Activated CD8-positive, alpha-beta memory T cell treated with anti-CD3 and anti-CD28 coated beads for 4 hours (primary cell): ENCODE measurements around the gene TMSB4X.
"Not testable (repeated sequence)": the region's sequence is repeated elsewhere in the genome, so short reads cannot be mapped to it uniquely, and the experiment has no call there.

Source experiments
- DNase-seq, 2 donors: peaks; one replicate each; pipeline ENCODE4 v3.0.0-alpha.2; 2020; ENCODE audit warnings: low read depth in 2 of 2

TMSB4X gene

DNA sequence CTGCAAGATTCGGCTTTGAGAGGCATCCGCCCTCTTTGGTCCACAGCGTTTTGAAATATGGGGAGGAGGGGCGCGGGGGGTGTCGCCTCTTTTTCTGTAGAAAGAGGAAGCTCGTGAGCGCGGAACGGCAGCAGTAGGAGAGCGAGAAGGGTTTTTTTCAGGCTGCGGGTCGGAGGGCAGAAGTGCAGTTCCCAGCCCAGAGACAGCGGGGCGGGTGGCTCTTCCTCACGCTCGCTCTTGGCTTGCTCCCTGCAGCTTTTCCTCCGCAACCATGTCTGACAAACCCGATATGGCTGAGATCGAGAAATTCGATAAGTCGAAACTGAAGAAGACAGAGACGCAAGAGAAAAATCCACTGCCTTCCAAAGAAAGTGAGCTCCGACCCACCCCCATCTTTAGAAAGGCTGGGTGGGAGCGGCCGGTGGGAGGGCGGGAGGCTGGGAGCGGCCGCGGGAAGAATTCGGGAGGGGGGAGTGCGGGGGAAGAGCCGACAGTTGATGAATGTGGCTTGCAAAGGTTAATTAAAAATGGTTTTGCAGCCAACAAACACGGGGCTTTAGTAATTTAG is 1.2 kb downstream of the TMSB4X start:
- no peak for DNase-seq

DNA sequence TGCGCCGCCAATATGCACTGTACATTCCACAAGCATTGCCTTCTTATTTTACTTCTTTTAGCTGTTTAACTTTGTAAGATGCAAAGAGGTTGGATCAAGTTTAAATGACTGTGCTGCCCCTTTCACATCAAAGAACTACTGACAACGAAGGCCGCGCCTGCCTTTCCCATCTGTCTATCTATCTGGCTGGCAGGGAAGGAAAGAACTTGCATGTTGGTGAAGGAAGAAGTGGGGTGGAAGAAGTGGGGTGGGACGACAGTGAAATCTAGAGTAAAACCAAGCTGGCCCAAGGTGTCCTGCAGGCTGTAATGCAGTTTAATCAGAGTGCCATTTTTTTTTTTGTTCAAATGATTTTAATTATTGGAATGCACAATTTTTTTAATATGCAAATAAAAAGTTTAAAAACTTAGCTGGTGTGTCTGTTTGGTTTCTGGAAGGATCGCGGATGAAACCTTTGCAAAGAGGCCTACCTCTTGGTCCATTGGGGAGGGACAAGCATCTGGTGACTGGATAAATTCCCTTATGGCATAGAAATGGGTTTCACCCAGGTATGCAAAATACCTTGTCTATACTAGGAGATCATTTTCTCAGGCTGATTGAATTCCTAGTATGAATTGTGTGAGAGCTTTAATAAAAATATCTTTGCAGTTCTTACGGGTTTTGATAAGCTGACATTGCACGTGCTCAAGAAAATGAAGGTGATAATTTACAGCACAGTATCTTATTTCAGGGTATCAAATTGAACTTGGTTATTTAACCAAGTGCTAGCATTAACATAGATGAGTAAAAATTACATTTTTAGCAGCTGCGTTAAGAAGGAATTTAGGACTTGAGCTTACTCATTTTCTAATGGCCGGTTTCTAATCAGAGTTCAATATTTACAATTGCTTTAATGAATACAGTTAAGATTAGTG is 2.2 kb downstream of the TMSB4X start:
- DNase-seq = not testable (repeated sequence)

DNA sequence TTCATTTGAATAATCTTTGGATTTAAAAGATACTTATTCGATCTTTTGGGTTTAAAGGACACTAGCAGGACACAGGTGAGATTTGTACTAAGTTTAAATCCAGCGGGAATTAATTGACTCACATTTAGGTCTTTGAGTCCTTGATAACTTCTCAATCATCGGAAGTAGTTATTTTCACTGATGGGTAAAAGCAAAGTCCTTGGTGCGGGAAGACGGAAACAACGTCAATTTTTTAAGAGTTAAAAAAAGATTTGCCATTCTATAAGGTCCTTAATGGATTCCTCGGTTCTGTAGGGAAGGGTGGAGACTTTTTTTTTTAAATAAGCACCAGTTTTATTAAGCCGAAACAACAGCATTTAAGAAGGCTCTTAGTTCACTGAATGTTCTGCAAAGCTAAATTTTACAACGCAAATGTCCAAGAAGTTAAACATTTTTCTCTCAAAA is 2.9 kb downstream of the TMSB4X start:
- no peak for DNase-seq

DNA sequence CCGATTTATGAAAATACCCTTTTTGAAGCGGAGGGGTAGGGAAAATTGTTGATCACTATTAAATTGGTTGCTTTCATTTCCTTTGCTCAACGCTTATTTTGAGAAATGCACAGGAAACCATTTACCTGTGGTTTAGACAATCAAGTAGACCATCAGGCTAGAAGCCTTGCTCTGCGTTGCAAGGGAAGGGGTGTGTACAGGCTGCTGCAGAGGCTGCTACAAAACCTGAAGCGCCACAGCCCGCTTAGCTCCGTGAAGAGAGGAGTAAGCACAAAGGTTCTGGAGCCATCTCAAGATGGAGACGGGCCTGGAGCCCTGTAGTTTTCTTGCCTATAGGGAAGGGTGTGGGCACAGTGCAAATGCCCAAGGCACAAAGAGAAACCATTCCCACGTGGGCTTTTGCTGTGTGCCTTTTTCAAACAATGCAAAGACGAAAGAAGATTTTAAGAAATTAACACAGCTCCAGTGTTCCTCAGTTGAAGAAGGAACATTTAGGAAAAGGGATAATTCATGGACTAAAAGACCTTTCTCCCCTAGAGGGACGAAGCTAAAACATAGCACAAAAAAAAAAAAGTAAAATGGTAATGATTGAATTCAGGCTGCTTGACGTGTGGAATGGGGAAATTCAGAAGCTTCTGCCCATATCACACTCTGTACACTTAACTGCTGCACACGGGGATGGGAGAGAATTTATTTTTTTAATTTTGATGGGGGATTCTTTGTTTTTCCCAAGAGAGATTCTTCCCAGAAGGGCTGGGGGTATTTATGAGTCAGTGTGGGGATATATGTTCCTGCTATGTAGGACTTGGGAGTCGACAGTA is 3.5 kb downstream of the TMSB4X start:
- no peak for DNase-seq

DNA sequence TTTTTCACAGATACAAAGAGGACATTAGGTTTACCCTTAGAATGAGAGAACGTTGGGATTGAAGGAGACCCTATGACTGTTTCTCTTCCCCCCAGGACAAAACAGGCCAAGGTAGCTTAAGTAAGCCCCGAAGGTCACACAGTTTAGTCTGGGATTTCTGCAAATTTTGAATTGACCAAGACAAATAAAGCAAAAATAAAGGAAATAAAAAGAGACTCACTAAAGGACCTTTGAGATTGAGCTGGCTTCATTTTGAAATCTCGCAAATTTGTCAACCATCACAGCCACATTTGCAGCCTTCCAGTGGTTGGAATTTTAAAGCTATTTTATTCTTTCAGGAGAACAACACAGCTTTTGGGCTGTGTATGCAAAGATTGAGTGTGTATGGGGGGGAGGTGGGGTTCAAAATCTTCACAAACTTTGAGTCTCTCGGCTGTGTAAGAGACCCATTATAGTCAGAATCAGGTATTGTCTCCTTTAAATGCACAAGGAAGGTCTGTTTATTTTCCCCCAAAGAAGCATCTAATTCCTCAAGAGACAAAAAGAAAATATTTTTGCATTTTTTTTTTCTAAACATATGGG is 4.2 kb downstream of the TMSB4X start:
- DNase-seq = no peak

DNA sequence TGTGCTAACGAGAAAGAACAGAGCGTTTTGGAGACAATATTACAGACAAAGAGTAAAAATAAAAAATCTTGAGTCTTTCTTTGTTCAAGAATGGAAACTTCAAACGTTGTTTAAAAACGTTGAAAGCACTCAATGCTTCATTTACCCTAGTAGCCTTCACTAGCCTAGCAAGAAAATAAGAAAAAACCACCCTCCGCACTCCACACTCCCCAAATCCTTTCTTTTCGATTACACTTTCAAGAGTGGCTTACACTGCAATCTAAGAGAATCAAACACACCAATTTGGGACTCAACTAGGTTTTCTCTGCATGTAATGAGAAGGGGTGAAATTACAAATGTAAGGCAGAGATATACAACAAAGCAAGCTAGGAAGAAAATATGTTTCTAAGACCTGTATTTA is 4.7 kb downstream of the TMSB4X start:
- no peak for DNase-seq

DNA sequence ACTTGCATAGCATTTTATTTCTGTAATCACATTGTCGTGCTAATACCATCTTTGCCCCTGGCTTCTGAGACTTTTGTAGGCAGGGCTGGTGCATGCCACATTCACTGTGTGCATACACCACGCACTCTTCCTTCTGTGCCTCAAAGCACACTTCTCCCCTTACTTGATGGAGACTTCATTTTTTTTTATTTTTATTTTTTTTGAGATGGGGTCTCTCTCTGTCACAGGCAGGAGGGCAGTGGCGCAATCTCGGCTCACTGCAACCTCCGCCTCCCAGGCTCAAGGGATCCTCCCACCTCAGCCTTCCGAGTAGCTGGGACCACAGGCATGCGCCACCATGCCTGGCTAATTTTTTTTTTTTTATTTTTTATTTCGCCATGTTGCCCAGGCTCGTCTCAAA is 5.1 kb downstream of the TMSB4X start:
- DNase-seq = not testable (repeated sequence)

DNA sequence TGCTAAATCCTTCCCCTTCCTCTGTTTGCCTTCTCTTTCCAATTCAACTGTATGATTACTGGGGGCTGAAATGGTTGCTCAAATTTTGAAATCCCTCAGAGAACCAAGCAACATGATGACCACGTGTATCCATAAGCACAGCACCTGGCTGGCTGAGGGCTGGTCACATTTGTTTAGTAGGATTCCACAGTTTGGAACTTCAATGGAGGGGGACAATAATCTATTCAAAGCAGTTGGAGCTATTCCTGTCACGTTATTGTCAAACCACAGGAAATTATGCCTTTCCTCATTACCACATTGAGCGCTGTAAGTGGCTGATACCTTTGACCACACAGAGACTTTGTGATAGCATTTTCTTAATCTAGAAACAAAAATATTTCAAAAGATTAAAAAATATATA is 7.0 kb downstream of the TMSB4X start:
- DNase-seq = no peak

DNA sequence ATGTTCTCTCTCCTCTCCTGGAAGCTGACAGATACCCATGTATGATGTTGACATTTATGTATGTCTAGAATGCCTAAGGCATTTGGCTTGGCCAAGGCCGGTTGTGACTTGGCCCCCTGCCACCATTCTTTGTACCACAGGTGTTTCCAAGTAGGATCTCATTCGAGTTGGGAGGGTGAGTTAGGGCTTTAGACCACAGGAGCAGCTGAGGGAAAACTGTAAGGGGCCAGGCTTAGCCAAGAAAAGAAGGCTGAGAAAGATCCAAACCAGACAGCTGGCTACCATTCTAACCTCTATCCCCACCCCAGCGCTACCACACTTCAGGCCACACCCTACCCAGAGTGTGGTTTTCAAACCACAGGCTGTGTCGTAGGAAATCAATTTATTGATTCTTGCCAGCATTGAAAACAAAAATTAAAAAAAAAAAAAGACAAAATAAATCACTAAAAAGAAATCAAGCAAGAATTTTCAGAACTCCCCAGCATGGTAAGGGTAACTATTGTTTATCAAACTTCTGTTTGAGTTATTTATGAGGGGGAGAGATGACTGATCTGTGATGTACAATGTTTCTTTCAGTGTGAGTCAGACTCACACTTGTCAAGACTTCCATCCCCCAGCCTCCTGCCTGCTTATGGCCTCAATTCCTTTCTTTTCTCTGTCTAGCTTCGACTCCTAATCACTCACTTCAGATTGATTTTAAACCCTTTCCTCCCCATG is 9.9 kb downstream of the TMSB4X start:
- no peak for DNase-seq

DNA sequence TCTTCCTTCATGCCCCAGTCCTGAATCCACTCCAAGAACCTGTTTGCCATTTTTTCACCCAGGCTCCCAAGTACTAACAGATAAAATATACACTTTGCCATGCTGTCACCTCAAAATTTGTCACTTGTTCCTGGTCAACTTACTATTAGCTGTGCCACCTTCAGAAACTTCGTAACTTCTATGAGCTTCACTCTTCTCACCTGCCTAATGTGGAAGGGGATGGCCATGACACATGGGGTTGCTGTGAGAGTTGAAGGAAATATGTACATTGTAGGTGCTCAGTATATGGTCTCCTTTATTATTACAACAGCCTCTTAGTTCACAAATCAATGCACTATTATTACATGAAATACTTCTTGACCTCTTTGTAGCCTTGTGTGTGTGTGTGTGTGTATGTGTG is 10.4 kb downstream of the TMSB4X start:
- DNase-seq = no peak

DNA sequence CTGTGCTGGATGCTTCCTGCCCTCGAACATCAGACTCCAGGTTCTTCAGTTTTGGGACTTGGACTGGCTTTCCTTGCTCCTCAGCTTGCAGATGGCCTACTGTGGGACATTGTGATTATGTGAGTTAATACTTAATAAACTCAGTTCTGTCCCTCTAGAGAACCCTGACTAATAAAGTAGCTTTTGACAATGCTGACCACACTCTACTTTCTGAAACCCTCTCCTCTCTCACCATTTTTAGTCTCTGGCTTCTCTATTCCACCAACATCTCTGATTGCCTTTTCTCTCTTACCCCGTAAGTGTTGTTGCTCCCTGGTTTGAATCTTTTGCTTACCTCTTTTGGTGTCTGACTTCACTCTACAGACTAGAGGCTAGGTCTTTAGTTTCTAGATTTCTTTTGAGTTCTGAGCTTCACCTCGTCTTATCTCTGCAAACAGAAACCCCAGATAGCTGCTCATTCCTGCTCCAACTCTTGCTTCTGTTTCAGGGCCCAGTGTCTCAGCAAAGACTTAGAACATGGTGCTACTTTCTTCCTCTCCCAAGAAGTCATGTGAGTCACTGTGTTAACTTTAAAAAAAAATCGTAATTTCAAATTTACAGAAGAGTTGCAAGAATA is 11.4 kb downstream of the TMSB4X start:
- no peak for DNase-seq

DNA sequence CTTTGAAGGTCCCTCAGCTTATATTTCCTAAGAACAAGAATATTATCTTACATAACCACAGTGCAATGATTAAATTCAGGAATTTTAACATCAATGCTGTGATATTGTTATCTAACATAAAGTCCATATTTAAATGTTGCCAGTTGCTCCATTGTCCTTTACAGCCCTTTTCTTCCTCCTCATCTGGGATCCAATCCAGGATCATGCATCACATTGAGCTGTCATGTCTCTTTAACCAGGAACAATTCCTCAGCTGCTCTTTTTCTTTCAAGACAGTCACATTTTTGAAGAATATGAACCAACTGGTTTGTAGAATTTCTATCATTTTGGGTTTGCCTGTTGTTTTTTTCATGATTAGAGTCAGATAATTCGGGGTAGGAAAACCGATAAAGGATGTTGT is 12.0 kb downstream of the TMSB4X start:
- DNase-seq = no peak

DNA sequence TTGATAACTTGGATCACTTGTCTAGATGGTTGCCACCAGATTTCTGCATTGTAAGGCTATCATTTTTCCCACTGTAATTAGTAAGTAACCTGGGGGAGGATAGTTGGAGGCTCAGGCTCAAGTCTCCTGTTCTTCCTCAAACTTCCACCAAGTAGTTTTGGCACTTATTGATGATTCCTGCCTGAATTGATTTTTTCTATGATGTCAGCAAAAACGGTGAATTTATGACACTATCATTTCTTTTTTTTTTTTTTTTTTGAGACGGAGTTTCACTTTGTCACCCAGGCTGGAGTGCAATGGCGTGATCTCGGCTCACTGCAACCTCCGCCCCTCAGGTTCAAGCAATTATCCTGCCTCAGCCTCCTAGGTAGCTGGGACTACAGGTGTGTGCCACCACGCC is 12.4 kb downstream of the TMSB4X start:
- no peak for DNase-seq

DNA sequence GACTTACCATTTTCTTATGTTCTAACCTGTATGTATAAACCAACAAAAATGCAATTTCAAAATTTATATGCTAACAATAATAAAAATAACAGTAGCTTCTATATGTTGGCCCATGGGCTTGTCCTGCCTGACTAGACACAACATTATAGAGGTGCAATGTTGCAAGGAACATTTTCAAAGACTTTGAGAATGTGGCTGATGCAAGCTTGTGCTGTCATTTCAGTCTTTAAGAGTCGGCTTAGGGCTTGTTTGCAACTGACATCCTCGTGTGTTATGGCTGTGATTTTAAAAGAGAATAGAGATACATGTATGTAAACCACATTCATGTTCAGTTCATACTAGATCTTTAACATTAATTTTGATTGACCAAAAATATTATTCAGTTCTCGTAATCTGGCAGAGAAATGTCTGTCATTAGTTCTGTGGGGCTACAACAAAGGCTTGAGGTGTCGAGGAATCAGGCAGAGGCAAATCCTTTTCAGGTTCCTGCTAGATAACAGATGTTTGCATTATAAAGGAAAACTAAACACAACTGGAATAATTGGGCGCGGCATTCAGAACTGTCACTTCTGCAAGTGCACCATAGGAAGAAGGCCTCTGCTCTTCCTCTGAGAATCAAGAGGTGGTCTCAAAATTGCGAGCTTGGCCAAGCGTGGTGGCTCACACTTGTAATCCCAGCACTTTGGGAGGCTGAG is 13.1 kb downstream of the TMSB4X start:
- no peak for DNase-seq

DNA sequence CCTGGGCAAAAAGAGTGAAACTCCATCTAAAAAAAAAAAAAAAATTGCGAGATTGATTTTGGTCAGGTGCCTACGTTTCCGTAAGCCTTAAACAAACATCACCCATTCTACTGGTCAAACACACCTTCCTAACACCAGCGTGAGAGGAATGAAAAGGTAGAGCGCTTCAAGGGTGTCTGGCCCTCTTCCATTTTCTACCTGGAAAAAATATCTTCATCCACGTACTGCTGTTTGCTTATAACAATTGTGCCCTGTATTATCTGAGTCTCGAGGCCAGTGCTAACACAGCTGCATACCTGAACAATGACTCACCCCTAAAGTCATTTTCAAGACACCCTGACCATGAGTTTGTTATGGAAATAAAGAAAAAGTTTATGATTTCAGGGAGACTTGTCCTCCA is 13.9 kb downstream of the TMSB4X start:
- DNase-seq = no peak

DNA sequence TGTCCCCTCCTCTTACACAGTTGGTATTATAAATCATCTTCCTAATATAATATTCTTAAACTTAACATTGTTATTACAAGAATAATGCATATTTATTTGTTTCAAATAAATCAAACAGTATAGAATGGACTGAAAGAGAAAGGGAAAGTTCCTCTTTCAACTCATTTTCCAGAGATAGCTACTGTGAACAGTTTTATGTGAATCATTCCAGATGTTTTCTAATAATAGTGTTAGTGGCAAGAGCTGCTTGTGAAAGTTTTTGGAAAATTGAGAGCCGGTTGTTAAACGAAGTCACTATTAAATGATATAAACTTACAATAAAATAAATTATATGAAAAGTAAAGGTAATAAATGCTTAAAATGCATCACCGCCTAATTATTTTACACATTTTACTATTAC is 14.6 kb downstream of the TMSB4X start:
- DNase-seq = no peak

DNA sequence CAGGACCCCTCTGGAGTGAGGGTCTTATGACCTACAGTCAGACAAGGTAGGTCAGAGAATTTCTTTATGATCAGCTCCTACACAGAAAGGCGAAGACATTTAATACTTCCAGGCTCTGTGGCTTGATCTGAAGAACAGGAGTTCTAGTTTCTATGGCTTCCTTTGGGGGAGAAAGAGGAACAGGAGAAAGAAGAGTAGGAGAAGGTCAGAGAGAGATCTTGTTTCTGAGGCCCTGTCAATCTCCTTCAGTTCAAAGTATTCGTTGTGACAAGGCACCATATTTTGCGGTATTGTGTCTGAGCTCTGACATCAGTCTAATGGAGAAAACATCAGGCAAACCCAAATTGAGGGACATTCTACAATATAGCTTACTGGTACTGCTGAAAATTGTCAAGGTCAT is 16.7 kb downstream of the TMSB4X start:
- no peak for DNase-seq

DNA sequence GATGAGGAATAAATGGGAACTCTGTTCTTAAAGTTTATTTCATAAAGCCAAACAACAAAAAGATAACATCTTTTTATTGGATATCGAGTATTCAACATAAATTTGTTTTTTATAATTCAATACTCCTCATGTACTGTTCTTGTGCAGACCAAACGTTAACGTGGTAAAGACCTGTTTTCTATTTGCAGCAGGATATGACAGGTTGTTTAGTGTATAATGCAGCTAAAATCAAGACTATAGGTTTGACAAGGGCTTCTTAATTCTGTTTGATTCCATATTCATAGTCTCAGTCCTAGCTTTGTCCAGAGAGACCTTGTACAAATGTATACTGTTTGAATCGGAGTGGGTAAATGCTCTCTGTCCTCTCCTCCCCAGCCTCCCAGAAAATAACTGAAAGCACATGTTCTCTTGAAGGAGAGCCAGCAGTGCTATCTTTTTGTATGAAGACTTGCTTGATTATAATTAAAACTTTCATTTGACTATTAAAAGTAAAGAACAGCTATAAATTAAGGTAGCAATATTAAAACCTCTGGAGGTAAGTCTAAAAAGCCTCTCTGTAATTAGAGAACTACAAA is 17.7 kb downstream of the TMSB4X start:
- DNase-seq = no peak

DNA sequence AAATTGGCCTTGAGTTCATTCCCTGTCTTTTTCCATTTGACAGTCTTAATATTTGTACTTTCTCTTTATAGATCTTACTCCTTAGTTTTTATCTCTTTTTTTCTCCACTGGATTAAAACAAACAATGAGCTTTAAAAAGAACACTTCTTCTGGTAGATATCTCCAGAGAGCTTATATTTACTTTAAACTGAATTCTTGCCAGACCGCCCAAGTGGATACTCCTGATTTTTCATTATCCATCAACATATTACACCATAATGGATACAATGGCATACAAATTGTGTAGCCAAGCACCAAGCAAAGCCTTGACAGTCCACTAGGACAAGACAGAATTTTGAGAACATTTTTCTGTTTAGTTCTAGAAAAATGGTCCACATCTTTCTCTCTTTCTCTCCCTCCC is 18.9 kb downstream of the TMSB4X start:
- no peak for DNase-seq

DNA sequence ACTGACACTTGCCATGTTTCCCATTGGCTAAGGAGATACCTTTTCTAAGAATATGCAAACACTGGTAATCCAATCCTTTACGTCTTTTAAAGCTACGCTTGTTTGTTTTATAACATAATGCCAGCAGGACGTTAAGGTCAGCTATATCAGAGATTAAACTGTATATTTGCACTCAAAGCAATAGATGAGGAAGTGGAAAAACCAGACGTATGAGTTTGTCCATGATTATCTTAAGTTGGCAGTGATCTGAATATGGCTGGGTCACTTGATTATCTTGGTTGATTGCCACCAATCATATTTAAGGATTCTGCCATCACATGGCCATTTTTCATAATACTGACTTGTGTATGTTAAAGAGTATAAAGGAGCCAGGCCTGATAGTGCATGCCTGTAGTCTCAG is 19.4 kb downstream of the TMSB4X start:
- no peak for DNase-seq
